ENCODE data around the gene GALT. TPM values are rescaled to one million over a fixed set of nuclear protein-coding genes. Genes with fewer than 3 reads are reported as not detected.

GALT gene
- total and polyA plus RNA-seq, 9 donors = 33.1 to 63.3 (median 45.2) TPM

GRCh38 chr9:34656992-34657391 lies 10.5 kb downstream of the GALT start:
- H3K4me1 ChIP-seq (ENCODE audit: insufficient read depth) = peaks cover 29% of the 10 kb centered on the region
- 90 to 96% (median 91%) methylated on average over 5 of the region's 5 CpGs for WGBS, 3 donors
- H3K27ac ChIP-seq = no peak overlapping the region

GRCh38 chr9:34658461-34658860 lies 12.0 kb downstream of the GALT start:
- DNase-seq = no peak
- 83 to 95% (median 90%) methylated on average over 14 of the region's 14 CpGs for WGBS, 3 donors
- TF ChIP-seq POLR2A (IDR thresholded peaks at IDR 0.05) (no peak), EP300 (IDR thresholded peaks at IDR 0.05) (no peak), CTCF (IDR thresholded peaks at IDR 0.05) (no peak)
- Histone ChIP-seq H3K9me3 (no peaks in the 10 kb centered on the region), H3K27me3 (no peaks in the 10 kb centered on the region), H3K4me3 (no peak overlapping the region), H3K4me1 (ENCODE audit: insufficient read depth) (peaks cover 16% of the 10 kb centered on the region), H3K36me3 (no peaks in the 10 kb centered on the region), H3K27ac (no peak overlapping the region)
- intact Hi-C loops (cut with DNase I) = no loop called here

More at GRCh38 chr9:34656992-34657391, 10.5 kb downstream of the GALT start:
- Histone ChIP-seq H3K4me3 (no peak overlapping the region), H3K27me3 (no peaks in the 10 kb centered on the region), H3K9me3 (no peaks in the 10 kb centered on the region), H3K36me3 (no peaks in the 10 kb centered on the region)
- TF ChIP-seq EP300 (IDR thresholded peaks at IDR 0.05) (no peak), CTCF (IDR thresholded peaks at IDR 0.05) (no peak), POLR2A (IDR thresholded peaks at IDR 0.05) (no peak)
- DNase-seq = no peak
- intact Hi-C loops (cut with DNase I) = no loop called here

GRCh38 chr9:34659592-34660253 lies 13.2 kb downstream of the GALT start:
- Histone ChIP-seq H3K4me1 (ENCODE audit: insufficient read depth) (peaks cover 6% of the 10 kb centered on the region), H3K9me3 (no peaks in the 10 kb centered on the region), H3K36me3 (no peaks in the 10 kb centered on the region), H3K27ac (no peak overlapping the region), H3K4me3 (no peak overlapping the region), H3K27me3 (no peaks in the 10 kb centered on the region)
- TF ChIP-seq EP300 (IDR thresholded peaks at IDR 0.05) (no peak), POLR2A (IDR thresholded peaks at IDR 0.05) (no peak), CTCF (IDR thresholded peaks at IDR 0.05) (no peak)
- no peak for DNase-seq
- WGBS, 3 donors = 86 to 91% (median 89%) methylated on average over 8 of the region's 8 CpGs
- intact Hi-C loops (cut with DNase I) = loop anchor here in 1 of 4 donors (10.0 kb wide), 1 partner anchor 1495 kb away; the partner anchor contains the start of gene B4GALT1

- 79 to 85% (median 82%) methylated on average over 4 of the region's 4 CpGs for WGBS, 3 donors
- H3K9me3 ChIP-seq = no peaks in the 10 kb centered on the region
- H3K4me1 ChIP-seq (ENCODE audit: insufficient read depth) = peaks cover 4% of the 10 kb centered on the region
- no peak for TF ChIP-seq POLR2A (IDR thresholded peaks at IDR 0.05)
- no peak for TF ChIP-seq EP300 (IDR thresholded peaks at IDR 0.05)
- no peak for TF ChIP-seq CTCF (IDR thresholded peaks at IDR 0.05)
- no peak within 1 kb of the TSS for H3K4me3 ChIP-seq
- no peak within 1 kb of the TSS for H3K27ac ChIP-seq
- intact Hi-C loops (cut with DNase I) = loop anchor here in 1 of 4 donors (10.0 kb wide), 1 partner anchor 1498 kb away; the partner anchor contains the start of gene B4GALT1
- H3K36me3 ChIP-seq = no peaks in the 10 kb centered on the region
- no peak for DNase-seq
- no peaks in the 10 kb centered on the region for H3K27me3 ChIP-seq
Observed at GRCh38 chr9:34662526-34663302, 16.2 kb downstream of the GALT start, which contains the start of gene CCL27. Gene CCL27, minus strand, starts transcription at chr9:34662657. Its CDS starts 24 bp downstream, at chr9:34662633.
